GM19099 (cell line): ENCODE data around the gene DGLUCY.

Experiments used
- POLR2A ChIP-seq: IDR thresholded peaks from 3 replicates; pipeline ENCODE4 v1.6.1; 2011; ENCODE audit warnings: low read depth; ENCODE audit not compliant: insufficient read length; ENCODE audit errors: extremely low read depth

Gene DGLUCY

GRCh38 chr14:91152499-91152898, 38.6 kb downstream of the DGLUCY start:
- no peak for TF ChIP-seq POLR2A

- TF ChIP-seq POLR2A, result no peak
Measured at GRCh38 chr14:91153360-91153759, 39.5 kb downstream of the DGLUCY start.

- no peak for TF ChIP-seq POLR2A
Measured at GRCh38 chr14:91154851-91155625, 41.2 kb downstream of the DGLUCY start.

GRCh38 chr14:91155626-91156089, 41.8 kb downstream of the DGLUCY start:
- no peak for TF ChIP-seq POLR2A

- no peak for TF ChIP-seq POLR2A
Measured at GRCh38 chr14:91158091-91158790, 44.4 kb downstream of the DGLUCY start.

GRCh38 chr14:91159182-91159581, 45.3 kb downstream of the DGLUCY start:
- TF ChIP-seq POLR2A, result no peak

- TF ChIP-seq POLR2A, result no peak
Measured at GRCh38 chr14:91159906-91160305, 46.0 kb downstream of the DGLUCY start.

GRCh38 chr14:91163316-91163715, 49.4 kb downstream of the DGLUCY start:
- TF ChIP-seq POLR2A, result no peak

- no peak for TF ChIP-seq POLR2A
Measured at GRCh38 chr14:91164676-91165075, 50.8 kb downstream of the DGLUCY start.

- TF ChIP-seq POLR2A, result no peak
Measured at GRCh38 chr14:91167380-91167770, 53.5 kb downstream of the DGLUCY start.

GRCh38 chr14:91169951-91170350, 56.1 kb downstream of the DGLUCY start:
- no peak for TF ChIP-seq POLR2A

- TF ChIP-seq POLR2A, result no peak
Measured at GRCh38 chr14:91170504-91171121, 56.7 kb downstream of the DGLUCY start.

GRCh38 chr14:91171291-91171690, 57.4 kb downstream of the DGLUCY start:
- no peak for TF ChIP-seq POLR2A

GRCh38 chr14:91173221-91173670, 59.4 kb downstream of the DGLUCY start:
- TF ChIP-seq POLR2A, result no peak

GRCh38 chr14:91173904-91174303, 60.0 kb downstream of the DGLUCY start:
- no peak for TF ChIP-seq POLR2A

- no peak for TF ChIP-seq POLR2A
Measured at GRCh38 chr14:91175291-91176201, 61.7 kb downstream of the DGLUCY start.
